ENCODE results near the gene BACH2.

- TF ChIP-seq EZH2 (IDR thresholded peaks at IDR 0.05; ENCODE audit: insufficient read depth, poor library complexity, severe bottlenecking) (no peak), EZH2phosphoT487 (IDR thresholded peaks at IDR 0.05; ENCODE audit: insufficient read depth, low read depth) (no peak)
Observed at GRCh38 chr6:90193359-90193758, 103.3 kb downstream of the BACH2 start.

Data from GM23248 (cell line).